Neuron (in vitro differentiated cells): Measurements from ENCODE around the gene NEK11.
"Not testable (repeated sequence)": the region's sequence is repeated elsewhere in the genome, so short reads cannot be mapped to it uniquely, and the experiment has no call there.

ENCODE experiments used
- H2AFZ ChIP-seq: one replicate; pipeline ENCODE4 v1.6.1; 2013; ENCODE audit warnings: low read depth, mild to moderate bottlenecking, inconsistent platforms, low read length, moderate library complexity
- H3K27me3 ChIP-seq: one replicate; pipeline ENCODE4 v1.6.1; 2013; ENCODE audit warnings: low read length; ENCODE audit not compliant: insufficient read depth
- H3K36me3 ChIP-seq: one replicate; pipeline ENCODE4 v1.6.1; 2013; ENCODE audit warnings: low read length; ENCODE audit not compliant: insufficient read depth
- H3K4me1 ChIP-seq: one replicate; pipeline ENCODE4 v1.6.1; 2013; ENCODE audit warnings: low read length; ENCODE audit not compliant: insufficient read depth
- H3K4me3 ChIP-seq: 2 replicates; pipeline ENCODE4 v1.5.1; 2013; ENCODE audit warnings: mild to moderate bottlenecking, low read length, moderate library complexity
- H3K9me3 ChIP-seq: one replicate; pipeline ENCODE4 v1.6.1; 2013; ENCODE audit warnings: low read length

NEK11 gene

GRCh38 chr3:131018970-131019369 is 7.7 kb upstream of the NEK11 start:
- peaks cover 8% of the 10 kb centered on the region for H3K36me3 ChIP-seq
- no peak overlapping the region for H2AFZ ChIP-seq
- H3K9me3 ChIP-seq, result no peaks in the 10 kb centered on the region
- H3K4me1 ChIP-seq, result no peaks in the 10 kb centered on the region
- H3K27me3 ChIP-seq, result no peaks in the 10 kb centered on the region
- no peak overlapping the region for H3K4me3 ChIP-seq

DNA sequence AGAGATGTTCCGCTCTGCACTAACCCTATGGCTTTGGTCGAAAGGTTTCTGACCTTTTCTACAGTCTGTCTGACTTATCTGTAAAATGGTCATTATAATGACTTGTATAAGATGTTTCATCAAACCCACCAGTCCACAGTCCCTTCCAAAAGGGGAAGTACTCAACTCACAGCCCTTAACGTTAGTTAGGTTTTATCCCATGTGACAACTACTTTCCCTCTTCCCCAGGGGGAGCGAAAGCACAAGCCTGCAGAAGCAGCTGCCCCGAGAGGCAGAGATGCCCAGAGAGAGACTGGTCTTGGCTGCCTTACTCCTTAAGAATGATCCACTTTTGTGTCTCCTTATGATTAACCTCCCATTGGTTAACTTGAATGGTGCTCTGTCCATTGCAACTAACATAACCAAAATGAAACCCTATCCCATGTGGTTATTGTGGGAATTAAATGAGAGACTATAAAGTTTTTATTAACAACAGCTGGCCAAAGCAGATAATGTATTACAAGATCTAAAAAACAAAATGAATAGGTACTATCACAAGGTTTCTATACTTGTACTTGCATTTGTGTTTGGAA is 6.5 kb upstream of the NEK11 start:
- no peaks in the 10 kb centered on the region for H3K4me1 ChIP-seq

DNA sequence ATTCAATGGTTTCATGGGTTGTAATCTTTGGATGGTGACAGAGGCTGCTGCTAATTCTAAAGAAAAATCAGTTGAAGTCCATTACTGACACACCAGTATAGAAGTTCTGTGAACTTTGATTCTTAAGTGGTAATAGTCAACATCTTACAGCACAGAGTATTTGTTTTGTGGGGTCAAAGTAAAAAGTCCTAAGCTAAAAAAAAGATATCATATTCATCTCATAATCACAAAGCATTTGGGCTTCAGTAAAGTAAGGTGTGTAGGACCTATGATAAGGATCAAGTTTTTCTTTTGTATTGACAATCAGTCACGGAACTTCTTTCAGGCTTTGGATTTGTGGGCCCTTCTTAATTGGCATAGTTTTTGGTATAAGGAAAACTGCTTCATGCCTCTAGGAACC is 1.1 kb upstream of the NEK11 start:
- Histone ChIP-seq H2AFZ (no peak overlapping the region), H3K27me3 (no peaks in the 10 kb centered on the region), H3K36me3 (no peaks in the 10 kb centered on the region), H3K4me3 (no peak overlapping the region), H3K4me1 (no peaks in the 10 kb centered on the region), H3K9me3 (no peaks in the 10 kb centered on the region)

More for the DNA sequence above, 6.5 kb upstream of the NEK11 start:
- no peaks in the 10 kb centered on the region for H3K9me3 ChIP-seq
- H3K36me3 ChIP-seq, result peaks cover 4% of the 10 kb centered on the region
- no peaks in the 10 kb centered on the region for H3K27me3 ChIP-seq
- H2AFZ ChIP-seq, result no peak overlapping the region
- H3K4me3 ChIP-seq, result no peak overlapping the region

- Histone ChIP-seq H3K4me3 (no peak overlapping the region), H3K4me1 (no peaks in the 10 kb centered on the region), H3K27me3 (no peaks in the 10 kb centered on the region), H3K36me3 (no peaks in the 10 kb centered on the region), H2AFZ (no peak overlapping the region), H3K9me3 (no peaks in the 10 kb centered on the region)
Measured at GRCh38 chr3:131028844-131029243, 2.2 kb downstream of the NEK11 start.

- no peaks in the 10 kb centered on the region for H3K9me3 ChIP-seq
- H3K4me3 ChIP-seq, result no peak overlapping the region
- no peak overlapping the region for H2AFZ ChIP-seq
- no peaks in the 10 kb centered on the region for H3K27me3 ChIP-seq
- no peaks in the 10 kb centered on the region for H3K4me1 ChIP-seq
- no peaks in the 10 kb centered on the region for H3K36me3 ChIP-seq
Measured at GRCh38 chr3:131031660-131032059, 5.0 kb downstream of the NEK11 start.

DNA sequence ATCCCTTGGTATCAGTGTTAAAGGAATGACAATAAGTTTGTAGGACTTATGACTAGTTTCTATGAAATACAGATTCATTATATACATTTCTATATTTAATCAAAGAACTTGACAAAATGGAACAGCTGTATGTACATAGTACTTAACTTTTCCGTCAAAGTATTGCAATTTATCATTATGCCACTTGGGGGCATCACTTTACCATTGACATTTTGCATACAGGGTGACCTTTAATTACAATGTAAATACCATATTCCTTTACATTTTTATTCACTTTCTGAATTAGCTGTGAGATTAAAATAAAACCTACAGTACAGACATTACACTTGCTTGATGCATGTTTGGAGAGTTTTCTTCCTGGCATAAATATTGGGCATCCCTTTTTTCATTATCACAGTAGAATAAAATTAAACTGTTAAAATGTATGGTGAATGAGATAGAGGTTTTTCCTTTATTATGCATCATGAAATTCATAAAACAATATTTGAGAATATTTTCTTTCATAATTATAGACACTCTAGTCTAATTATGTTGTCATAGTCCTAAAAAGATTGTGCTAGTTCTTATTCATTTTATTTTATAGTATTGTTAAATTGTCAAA is 6.9 kb downstream of the NEK11 start:
- H2AFZ ChIP-seq, result no peak overlapping the region
- no peaks in the 10 kb centered on the region for H3K9me3 ChIP-seq
- H3K4me3 ChIP-seq, result no peak overlapping the region

DNA sequence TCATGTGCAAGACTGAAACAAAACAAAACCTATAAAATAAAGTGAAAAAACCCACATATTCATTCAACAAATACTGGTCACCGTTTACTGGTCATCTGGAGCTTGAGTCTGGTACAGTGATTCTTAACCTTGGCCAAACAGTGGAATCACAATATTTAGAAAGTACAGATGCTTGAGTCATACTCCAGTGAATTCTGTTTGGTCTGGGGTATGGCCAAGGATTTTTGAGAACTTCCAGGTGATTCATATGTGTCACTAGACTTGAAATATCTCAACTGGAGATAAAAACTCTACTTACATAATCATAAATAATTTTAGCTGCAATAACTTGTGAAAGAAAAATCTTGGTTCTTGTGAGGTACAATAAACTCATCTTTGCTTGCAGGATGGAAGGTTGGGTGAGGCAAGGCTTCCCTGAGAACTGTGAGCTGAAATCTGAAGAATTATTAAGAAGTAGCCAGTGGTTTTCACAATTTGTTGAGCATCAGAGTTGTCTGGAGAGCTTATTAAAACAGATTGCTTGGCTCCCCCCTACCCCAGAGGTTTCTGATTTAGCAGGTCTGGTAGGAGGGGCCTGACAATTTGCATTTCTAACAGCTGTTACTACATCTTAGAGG is 9.6 kb downstream of the NEK11 start:
- Histone ChIP-seq H3K9me3 (no peaks in the 10 kb centered on the region), H3K27me3 (no peaks in the 10 kb centered on the region), H2AFZ (no peak overlapping the region), H3K4me3 (no peak overlapping the region), H3K36me3 (no peaks in the 10 kb centered on the region), H3K4me1 (no peaks in the 10 kb centered on the region)

More for the DNA sequence above, 6.9 kb downstream of the NEK11 start:
- H3K36me3 ChIP-seq, result no peaks in the 10 kb centered on the region
- H3K4me1 ChIP-seq, result no peaks in the 10 kb centered on the region
- H3K27me3 ChIP-seq, result no peaks in the 10 kb centered on the region

- H2AFZ ChIP-seq, result no peak overlapping the region
- no peaks in the 10 kb centered on the region for H3K36me3 ChIP-seq
- H3K9me3 ChIP-seq, result no peaks in the 10 kb centered on the region
- H3K27me3 ChIP-seq, result no peaks in the 10 kb centered on the region
- H3K4me3 ChIP-seq, result no peak overlapping the region
- H3K4me1 ChIP-seq, result no peaks in the 10 kb centered on the region
Measured at GRCh38 chr3:131036986-131037385, 10.3 kb downstream of the NEK11 start.

DNA sequence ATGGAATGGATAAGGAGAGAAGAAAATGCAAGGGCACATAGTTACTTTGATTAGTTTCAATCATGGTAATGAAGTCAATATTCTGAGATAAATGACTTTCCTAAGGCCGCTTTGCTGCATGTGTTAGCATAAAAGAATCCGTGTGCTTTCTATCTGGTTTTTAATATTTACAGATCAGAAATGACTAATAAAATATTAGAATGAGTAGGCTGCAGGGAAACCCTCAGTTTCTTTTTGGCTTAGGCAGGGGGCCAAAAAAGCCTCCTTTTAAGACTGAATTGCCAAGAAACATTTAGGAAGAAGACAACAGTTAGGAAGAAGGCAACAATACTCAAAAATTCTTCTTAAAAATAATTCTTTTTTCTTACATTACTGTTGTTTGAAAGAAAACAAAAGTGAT is 11.6 kb downstream of the NEK11 start:
- no peaks in the 10 kb centered on the region for H3K36me3 ChIP-seq
- no peak overlapping the region for H3K4me3 ChIP-seq
- no peak overlapping the region for H2AFZ ChIP-seq
- H3K4me1 ChIP-seq, result no peaks in the 10 kb centered on the region
- no peaks in the 10 kb centered on the region for H3K27me3 ChIP-seq
- no peaks in the 10 kb centered on the region for H3K9me3 ChIP-seq

- not testable (repeated sequence) for H3K4me3 ChIP-seq, H2AFZ ChIP-seq, H3K4me1 ChIP-seq
Measured at GRCh38 chr3:131042271-131042985, 15.8 kb downstream of the NEK11 start.

DNA sequence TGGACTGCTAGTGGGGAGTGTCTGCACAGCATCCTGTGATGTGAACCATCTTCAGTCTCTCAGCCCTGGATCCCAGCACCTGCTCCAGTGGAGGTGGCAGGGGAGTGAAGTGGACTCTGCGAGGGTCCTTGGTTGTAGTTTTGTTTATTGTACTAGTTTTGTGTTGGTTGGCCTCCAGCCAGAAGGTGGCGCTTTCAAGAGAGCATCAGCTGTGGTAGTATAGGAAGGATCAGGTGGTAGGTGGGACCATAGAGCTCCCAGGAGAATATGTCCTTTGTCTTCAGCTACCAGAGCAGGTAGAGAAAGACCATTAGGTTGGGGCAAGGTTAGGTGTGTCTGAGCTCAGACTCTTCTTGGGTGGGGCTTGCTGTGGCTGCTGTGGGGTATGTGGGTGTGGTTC is 20.9 kb downstream of the NEK11 start:
- Histone ChIP-seq H3K4me3 (no peak overlapping the region), H2AFZ (no peak overlapping the region), H3K27me3 (no peaks in the 10 kb centered on the region), H3K4me1 (peaks cover 8% of the 10 kb centered on the region), H3K36me3 (no peaks in the 10 kb centered on the region), H3K9me3 (peaks cover 4% of the 10 kb centered on the region)

More at GRCh38 chr3:131042271-131042985, 15.8 kb downstream of the NEK11 start:
- not testable (repeated sequence) for H3K27me3 ChIP-seq, H3K36me3 ChIP-seq, H3K9me3 ChIP-seq

DNA sequence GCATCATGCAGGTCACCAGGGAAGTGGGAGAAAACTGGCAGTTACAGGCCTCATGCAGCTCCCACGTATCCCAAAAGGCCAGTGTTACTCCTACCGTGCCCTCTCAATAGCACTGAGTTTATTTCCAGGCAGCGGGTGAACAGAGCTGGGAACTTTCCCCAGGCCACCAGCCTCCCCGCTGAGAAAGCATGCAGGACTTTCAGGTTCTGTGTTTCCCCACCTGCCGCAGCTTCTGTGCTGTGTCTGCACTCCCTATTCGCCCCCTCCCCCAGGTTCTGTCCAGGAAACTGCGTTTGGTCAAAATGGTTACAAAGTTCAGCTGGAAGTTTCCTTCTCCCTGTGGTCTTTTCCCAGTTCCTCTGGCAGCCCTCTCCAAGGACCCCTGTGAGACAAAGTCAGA is 21.4 kb downstream of the NEK11 start:
- Histone ChIP-seq H3K36me3 (no peaks in the 10 kb centered on the region), H3K27me3 (no peaks in the 10 kb centered on the region), H3K9me3 (peaks cover 4% of the 10 kb centered on the region), H2AFZ (no peak overlapping the region), H3K4me3 (no peak overlapping the region), H3K4me1 (peaks cover 8% of the 10 kb centered on the region)

DNA sequence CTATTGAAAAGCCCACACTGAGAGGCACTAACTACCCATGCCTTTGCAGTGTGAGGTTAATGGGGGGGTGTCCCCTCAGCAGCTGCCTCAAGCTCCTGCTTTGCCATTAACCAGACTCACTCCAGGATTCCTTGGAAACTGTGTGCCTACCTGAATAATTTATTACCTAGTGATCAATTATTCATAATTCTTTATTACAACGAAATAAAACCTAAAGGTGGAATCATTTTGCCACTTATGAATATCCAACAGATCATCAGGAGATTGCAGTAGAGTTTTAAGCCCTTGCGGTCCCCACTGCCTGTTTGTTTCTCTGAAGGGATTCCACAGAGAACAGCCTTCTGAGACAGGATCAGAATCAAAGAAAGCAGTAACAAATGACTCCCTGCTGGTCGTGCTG is 23.3 kb downstream of the NEK11 start:
- Histone ChIP-seq H3K9me3 (peaks cover 4% of the 10 kb centered on the region), H3K4me1 (peaks cover 11% of the 10 kb centered on the region), H3K27me3 (no peaks in the 10 kb centered on the region), H2AFZ (no peak overlapping the region), H3K4me3 (no peak overlapping the region), H3K36me3 (no peaks in the 10 kb centered on the region)
